Measurements from ENCODE around the gene ZPBP2.

DNA sequence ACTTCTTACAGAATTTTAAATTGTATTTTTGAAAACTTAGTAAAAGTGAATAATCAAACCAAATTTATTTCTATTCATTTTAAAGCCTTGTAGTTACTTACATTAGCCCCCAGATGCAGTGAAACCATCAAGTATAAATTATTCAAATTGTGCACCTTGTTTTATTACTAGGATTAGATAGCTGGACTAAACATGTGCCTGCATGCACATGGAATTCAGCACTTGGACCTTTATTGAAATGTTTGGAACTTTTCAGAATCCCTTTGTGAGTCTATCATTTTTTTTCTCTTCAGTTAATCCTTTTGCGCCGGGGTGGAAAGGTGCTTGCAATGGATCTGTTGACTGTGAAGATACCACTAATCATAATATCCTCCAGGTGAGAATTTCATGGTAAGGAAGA is 4.7 kb downstream of the ZPBP2 start:
- TF ChIP-seq, protein P1, sequence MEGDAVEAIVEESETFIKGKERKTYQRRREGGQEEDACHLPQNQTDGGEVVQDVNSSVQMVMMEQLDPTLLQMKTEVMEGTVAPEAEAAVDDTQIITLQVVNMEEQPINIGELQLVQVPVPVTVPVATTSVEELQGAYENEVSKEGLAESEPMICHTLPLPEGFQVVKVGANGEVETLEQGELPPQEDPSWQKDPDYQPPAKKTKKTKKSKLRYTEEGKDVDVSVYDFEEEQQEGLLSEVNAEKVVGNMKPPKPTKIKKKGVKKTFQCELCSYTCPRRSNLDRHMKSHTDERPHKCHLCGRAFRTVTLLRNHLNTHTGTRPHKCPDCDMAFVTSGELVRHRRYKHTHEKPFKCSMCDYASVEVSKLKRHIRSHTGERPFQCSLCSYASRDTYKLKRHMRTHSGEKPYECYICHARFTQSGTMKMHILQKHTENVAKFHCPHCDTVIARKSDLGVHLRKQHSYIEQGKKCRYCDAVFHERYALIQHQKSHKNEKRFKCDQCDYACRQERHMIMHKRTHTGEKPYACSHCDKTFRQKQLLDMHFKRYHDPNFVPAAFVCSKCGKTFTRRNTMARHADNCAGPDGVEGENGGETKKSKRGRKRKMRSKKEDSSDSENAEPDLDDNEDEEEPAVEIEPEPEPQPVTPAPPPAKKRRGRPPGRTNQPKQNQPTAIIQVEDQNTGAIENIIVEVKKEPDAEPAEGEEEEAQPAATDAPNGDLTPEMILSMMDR (IDR thresholded peaks at IDR 0.05), result peak in 4 of 7 experiments; percentile 14 to 57 (median 34)
- TF ChIP-seq POLR2A (IDR thresholded peaks at IDR 0.05), result no peak
